Effector memory CD4-positive, alpha-beta T cell (primary cell): ENCODE data around the gene BRAF.

Experiments used
- DNase-seq, 3 donors: peaks; one replicate each; pipeline ENCODE4 v3.0.0-alpha.2; 2020
- H3K27ac ChIP-seq: 2 replicates; pipeline ENCODE4 v1.7.0; 2013; ENCODE audit warnings: mild to moderate bottlenecking, low read length, moderate library complexity; ENCODE audit not compliant: insufficient read depth, poor library complexity, severe bottlenecking
- H3K27me3 ChIP-seq: replicated peaks from 2 replicates; pipeline ENCODE4 v1.7.0; 2013; ENCODE audit warnings: mild to moderate bottlenecking, low read length; ENCODE audit not compliant: insufficient read depth, control insufficient read depth, poor library complexity, severe bottlenecking
- H3K36me3 ChIP-seq: 2 replicates; pipeline ENCODE4 v1.7.0; 2013; ENCODE audit warnings: mild to moderate bottlenecking, low read length, moderate library complexity; ENCODE audit not compliant: control insufficient read depth, insufficient read depth
- H3K4me1 ChIP-seq: 2 replicates; pipeline ENCODE4 v1.7.0; 2013; ENCODE audit warnings: low read length, mild to moderate bottlenecking; ENCODE audit not compliant: control insufficient read depth, insufficient read depth, poor library complexity, severe bottlenecking
- H3K4me3 ChIP-seq: 2 replicates; pipeline ENCODE4 v1.7.0; 2013; ENCODE audit warnings: low read length, low read depth, mild to moderate bottlenecking; ENCODE audit not compliant: insufficient read depth, poor library complexity, severe bottlenecking
- H3K9me3 ChIP-seq: 2 replicates; pipeline ENCODE4 v1.7.0; 2013; ENCODE audit warnings: mild to moderate bottlenecking, low read length, moderate library complexity; ENCODE audit not compliant: control insufficient read depth

The BRAF gene

GRCh38 chr7:140689199-140690152 lies 235.3 kb downstream of the BRAF start:
- Histone ChIP-seq H3K9me3 (no peaks in the 10 kb centered on the region), H3K27ac (no peak overlapping the region), H3K36me3 (peaks cover 28% of the 10 kb centered on the region), H3K4me1 (no peaks in the 10 kb centered on the region), H3K4me3 (no peak overlapping the region), H3K27me3 (no peaks in the 10 kb centered on the region)
- DNase-seq, result no peak

- Histone ChIP-seq H3K4me3 (no peak overlapping the region), H3K27ac (no peak overlapping the region), H3K36me3 (peaks cover 34% of the 10 kb centered on the region), H3K4me1 (no peaks in the 10 kb centered on the region), H3K27me3 (no peaks in the 10 kb centered on the region), H3K9me3 (no peaks in the 10 kb centered on the region)
- DNase-seq, result no peak
Observed at GRCh38 chr7:140688341-140688740, 236.4 kb downstream of the BRAF start.

- Histone ChIP-seq H3K27ac (no peak overlapping the region), H3K4me3 (no peak overlapping the region), H3K27me3 (no peaks in the 10 kb centered on the region), H3K36me3 (peaks cover 42% of the 10 kb centered on the region), H3K4me1 (no peaks in the 10 kb centered on the region), H3K9me3 (no peaks in the 10 kb centered on the region)
- no peak for DNase-seq
Observed at GRCh38 chr7:140686921-140687320, 237.8 kb downstream of the BRAF start.

- no peaks in the 10 kb centered on the region for H3K9me3 ChIP-seq
- H3K27me3 ChIP-seq, result no peaks in the 10 kb centered on the region
- DNase-seq, result no peak
- H3K4me3 ChIP-seq, result no peak overlapping the region
- H3K36me3 ChIP-seq, result peaks cover 43% of the 10 kb centered on the region
- H3K4me1 ChIP-seq, result no peaks in the 10 kb centered on the region
- no peak overlapping the region for H3K27ac ChIP-seq
Observed at GRCh38 chr7:140685407-140686087, 239.2 kb downstream of the BRAF start.

- H3K4me3 ChIP-seq, result no peak overlapping the region
- H3K27ac ChIP-seq, result no peak overlapping the region
- H3K36me3 ChIP-seq, result peaks cover 40% of the 10 kb centered on the region
- no peak for DNase-seq
- no peaks in the 10 kb centered on the region for H3K4me1 ChIP-seq
- H3K27me3 ChIP-seq, result no peaks in the 10 kb centered on the region
- H3K9me3 ChIP-seq, result no peaks in the 10 kb centered on the region
Observed at GRCh38 chr7:140684066-140684950, 240.4 kb downstream of the BRAF start.

GRCh38 chr7:140683657-140684056 lies 241.1 kb downstream of the BRAF start:
- Histone ChIP-seq H3K9me3 (no peaks in the 10 kb centered on the region), H3K27ac (no peak overlapping the region), H3K36me3 (peaks cover 38% of the 10 kb centered on the region), H3K4me3 (no peak overlapping the region), H3K4me1 (no peaks in the 10 kb centered on the region), H3K27me3 (no peaks in the 10 kb centered on the region)
- no peak for DNase-seq

- H3K4me1 ChIP-seq, result no peaks in the 10 kb centered on the region
- no peak overlapping the region for H3K4me3 ChIP-seq
- H3K27me3 ChIP-seq, result no peaks in the 10 kb centered on the region
- no peak overlapping the region for H3K27ac ChIP-seq
- peaks cover 29% of the 10 kb centered on the region for H3K36me3 ChIP-seq
- DNase-seq, result no peak
- H3K9me3 ChIP-seq, result no peaks in the 10 kb centered on the region
Observed at GRCh38 chr7:140681766-140682165, 243.0 kb downstream of the BRAF start.

GRCh38 chr7:140680886-140681285 lies 243.8 kb downstream of the BRAF start:
- H3K4me3 ChIP-seq, result no peak overlapping the region
- no peak overlapping the region for H3K27ac ChIP-seq
- H3K36me3 ChIP-seq, result peaks cover 26% of the 10 kb centered on the region
- no peaks in the 10 kb centered on the region for H3K4me1 ChIP-seq
- H3K27me3 ChIP-seq, result no peaks in the 10 kb centered on the region
- no peak for DNase-seq
- H3K9me3 ChIP-seq, result no peaks in the 10 kb centered on the region

GRCh38 chr7:140679186-140679585 lies 245.5 kb downstream of the BRAF start:
- no peak overlapping the region for H3K27ac ChIP-seq
- peaks cover 26% of the 10 kb centered on the region for H3K36me3 ChIP-seq
- no peak for DNase-seq
- no peak overlapping the region for H3K4me3 ChIP-seq
- peaks cover 4% of the 10 kb centered on the region for H3K4me1 ChIP-seq
- no peaks in the 10 kb centered on the region for H3K9me3 ChIP-seq
- no peaks in the 10 kb centered on the region for H3K27me3 ChIP-seq
